Testis (tissue), 3 donors: ENCODE measurements around the gene TOP1. TPM values are rescaled to one million over a fixed set of nuclear protein-coding genes. Genes with fewer than 3 reads are reported as not detected.

Source experiments
- DNase-seq: peaks from one replicate; pipeline ENCODE4 v3.0.0-alpha.2; 2019
- H3K27ac ChIP-seq, 2 donors: fragments of 200-600 bp; sonication (generic); one replicate each; pipeline ENCODE4 v1.5.1; 2019
- H3K27me3 ChIP-seq: fragments of 200-600 bp; sonication (generic); one replicate; pipeline ENCODE4 v1.5.1; 2019
- H3K36me3 ChIP-seq: fragments of 200-600 bp; sonication (generic); one replicate; pipeline ENCODE4 v1.5.1; 2017; ENCODE audit warnings: low read depth; ENCODE audit errors: missing control alignments
- H3K4me1 ChIP-seq: fragments of 200-600 bp; sonication (generic); one replicate; pipeline ENCODE4 v1.5.1; 2019
- H3K4me3 ChIP-seq, 2 donors: fragments of 200-600 bp; sonication (generic); one replicate each; pipeline ENCODE4 v1.5.1; 2017 to 2019
- H3K9me3 ChIP-seq: fragments of 200-600 bp; sonication (generic); one replicate; pipeline ENCODE4 v1.5.1; 2017
- POLR2A ChIP-seq: fragments of 450-650 bp; IDR thresholded peaks from one replicate; pipeline ENCODE4 v1.6.1; 2017; ENCODE audit warnings: antibody characterized with exemption, mild to moderate bottlenecking, moderate library complexity
- WGBS, 2 donors: methylation state at CpG; one replicate each; pipeline ENCODE4 v1.1.5; 2018; 5-methylcytosine and 5-hydroxymethylcytosine counted together
- intact Hi-C: fragments of 100-400 bp; cut with DNase I; formaldehyde crosslinking; loops from one replicate; pipeline ENCODE4 v1.15.1; 2023; ENCODE audit warnings: low total_unique reads
- polyA plus RNA-seq: library from polyadenylated mRNA; stranded (reverse); fragments of 350-450 nt; fragmentation: Illumina TruSeq; extraction: RNeasy Lipid Tissue Mini Kit (QIAGEN cat#74804); gene quantifications from one replicate; pipeline ENCODE4 v1.2.3, GENCODE V29; 2014; ENCODE audit warnings: low read depth, low replicate concordance; ENCODE audit not compliant: insufficient read depth
- total RNA-seq, 2 donors: library from RNA; depleted of rRNA; stranded (reverse); fragments of >200 nt; gene quantifications; one replicate each; pipeline ENCODE4 v1.2.3, GENCODE V29; 2016
- TF ChIP-seq, protein P1 (sequence below), 3 experiments: fragments of 450-650 bp in 2 of 3; fragments of 200-600 bp in 1 of 3; sonication (generic) in 1 of 3; IDR thresholded peaks; one replicate each; pipeline ENCODE4 v1.5.1; 2016 to 2019; ENCODE audit warnings: antibody characterized with exemption in 3 of 3, mild to moderate bottlenecking in 2 of 3, moderate library complexity in 1 of 3

The TOP1 gene
- total and polyA plus RNA-seq, 3 donors from 2014 or later: 12.1 to 36.6 (median 33.8) TPM

DNA sequence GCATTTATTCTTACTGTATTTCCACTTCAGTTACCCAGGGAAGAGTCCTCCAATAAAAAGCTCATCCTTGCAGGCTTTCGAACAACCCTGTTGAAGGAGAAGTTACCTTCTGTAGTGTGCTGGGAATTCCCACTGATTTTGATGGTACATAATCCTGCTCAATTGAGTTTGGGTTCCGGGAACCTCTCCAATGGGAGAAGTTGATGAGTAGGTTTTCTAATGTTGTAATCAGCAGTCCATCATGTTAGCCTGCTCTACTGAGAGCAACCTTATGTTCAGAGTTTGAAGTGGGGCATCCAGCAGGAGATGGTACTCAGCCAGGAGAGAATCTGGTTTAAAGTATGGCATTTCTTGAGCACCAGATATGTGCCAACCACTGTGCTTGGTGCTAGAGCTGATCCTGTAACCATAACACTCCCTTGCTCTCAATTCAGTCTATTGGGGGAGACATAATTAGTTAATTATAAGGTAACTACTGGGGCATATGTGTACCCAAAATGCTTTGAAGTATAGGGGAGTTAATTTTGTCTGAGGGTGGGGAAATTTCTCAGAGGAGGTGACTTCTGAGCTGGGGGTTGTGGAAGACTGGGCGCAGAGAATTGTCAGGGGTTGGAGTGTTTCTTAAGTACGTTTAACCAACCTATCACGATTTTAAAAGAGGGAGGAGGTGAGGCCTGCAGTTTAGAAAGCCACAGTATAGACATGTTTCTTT lies 2.1 kb downstream of the TOP1 start:
- WGBS, 2 donors: 46 to 56% methylated on average over 5 of the region's 5 CpGs
- no peaks in the 10 kb centered on the region for H3K36me3 ChIP-seq
- TF ChIP-seq, protein P1, sequence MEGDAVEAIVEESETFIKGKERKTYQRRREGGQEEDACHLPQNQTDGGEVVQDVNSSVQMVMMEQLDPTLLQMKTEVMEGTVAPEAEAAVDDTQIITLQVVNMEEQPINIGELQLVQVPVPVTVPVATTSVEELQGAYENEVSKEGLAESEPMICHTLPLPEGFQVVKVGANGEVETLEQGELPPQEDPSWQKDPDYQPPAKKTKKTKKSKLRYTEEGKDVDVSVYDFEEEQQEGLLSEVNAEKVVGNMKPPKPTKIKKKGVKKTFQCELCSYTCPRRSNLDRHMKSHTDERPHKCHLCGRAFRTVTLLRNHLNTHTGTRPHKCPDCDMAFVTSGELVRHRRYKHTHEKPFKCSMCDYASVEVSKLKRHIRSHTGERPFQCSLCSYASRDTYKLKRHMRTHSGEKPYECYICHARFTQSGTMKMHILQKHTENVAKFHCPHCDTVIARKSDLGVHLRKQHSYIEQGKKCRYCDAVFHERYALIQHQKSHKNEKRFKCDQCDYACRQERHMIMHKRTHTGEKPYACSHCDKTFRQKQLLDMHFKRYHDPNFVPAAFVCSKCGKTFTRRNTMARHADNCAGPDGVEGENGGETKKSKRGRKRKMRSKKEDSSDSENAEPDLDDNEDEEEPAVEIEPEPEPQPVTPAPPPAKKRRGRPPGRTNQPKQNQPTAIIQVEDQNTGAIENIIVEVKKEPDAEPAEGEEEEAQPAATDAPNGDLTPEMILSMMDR (IDR thresholded peaks at IDR 0.05): no peak
- no peak for TF ChIP-seq POLR2A
- H3K4me1 ChIP-seq: peaks cover 26% of the 10 kb centered on the region
- no peak for DNase-seq
- intact Hi-C loops: no loop called here
- H3K27me3 ChIP-seq: no peaks in the 10 kb centered on the region
- H3K27ac ChIP-seq: no peak overlapping the region
- H3K9me3 ChIP-seq: no peaks in the 10 kb centered on the region
- no peak overlapping the region for H3K4me3 ChIP-seq

GRCh38 chr20:41031243-41031619 lies 2.6 kb downstream of the TOP1 start:
- intact Hi-C loops: no loop called here
- peaks cover 26% of the 10 kb centered on the region for H3K4me1 ChIP-seq
- DNase-seq: no peak
- WGBS, 2 donors: 80 to 87% methylated on average over 2 of the region's 2 CpGs
- TF ChIP-seq, protein P1 (IDR thresholded peaks at IDR 0.05): no peak
- no peak for TF ChIP-seq POLR2A
- H3K27ac ChIP-seq: no peak overlapping the region
- no peaks in the 10 kb centered on the region for H3K9me3 ChIP-seq
- no peaks in the 10 kb centered on the region for H3K36me3 ChIP-seq
- no peaks in the 10 kb centered on the region for H3K27me3 ChIP-seq
- no peak overlapping the region for H3K4me3 ChIP-seq

GRCh38 chr20:41032271-41032670 lies 3.6 kb downstream of the TOP1 start:
- Histone ChIP-seq H3K36me3 (no peaks in the 10 kb centered on the region), H3K9me3 (no peaks in the 10 kb centered on the region), H3K27ac (no peak overlapping the region), H3K4me1 (peaks cover 26% of the 10 kb centered on the region), H3K27me3 (no peaks in the 10 kb centered on the region), H3K4me3 (no peak overlapping the region)
- intact Hi-C loops: no loop called here
- TF ChIP-seq POLR2A: no peak
- TF ChIP-seq, protein P1 (IDR thresholded peaks at IDR 0.05): no peak
- no peak for DNase-seq
- WGBS, 2 donors: 85 to 87% methylated on average over 3 of the region's 3 CpGs

- no peak overlapping the region for H3K4me3 ChIP-seq
- no peak overlapping the region for H3K27ac ChIP-seq
- no peaks in the 10 kb centered on the region for H3K9me3 ChIP-seq
- no peaks in the 10 kb centered on the region for H3K27me3 ChIP-seq
- intact Hi-C loops: no loop called here
- H3K36me3 ChIP-seq: no peaks in the 10 kb centered on the region
- DNase-seq: no peak
- H3K4me1 ChIP-seq: peaks cover 26% of the 10 kb centered on the region
- TF ChIP-seq POLR2A: no peak
- TF ChIP-seq, protein P1 (IDR thresholded peaks at IDR 0.05): no peak
- whole genome bisulfite sequencing, 2 donors: 81 to 82% methylated on average over 3 of the region's 3 CpGs
Observed at GRCh38 chr20:41034239-41034638, 5.6 kb downstream of the TOP1 start.

DNA sequence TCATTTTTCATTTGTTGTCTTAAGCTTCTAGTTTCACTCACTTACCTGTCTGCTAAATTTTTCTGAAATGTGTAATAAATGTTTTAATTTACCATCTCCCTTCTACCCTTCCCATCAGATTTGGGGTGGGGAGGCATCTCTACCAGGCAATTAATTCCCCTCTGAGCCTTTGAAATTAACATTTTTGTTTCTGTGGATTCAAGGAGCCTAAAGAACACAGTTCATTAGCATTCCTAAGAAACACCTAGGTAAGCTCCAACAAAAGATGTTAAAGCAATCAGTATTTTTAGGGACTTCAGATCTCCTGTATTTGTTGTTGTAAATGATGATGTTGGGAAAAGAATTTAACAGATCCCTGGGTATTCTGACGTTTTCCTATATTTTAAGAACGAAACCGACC lies 6.6 kb downstream of the TOP1 start:
- WGBS, 2 donors: 75 to 81% methylated on average over 3 of the region's 3 CpGs
- no peaks in the 10 kb centered on the region for H3K9me3 ChIP-seq
- no peak overlapping the region for H3K4me3 ChIP-seq
- intact Hi-C loops: no loop called here
- TF ChIP-seq POLR2A: no peak
- TF ChIP-seq, protein P1 (IDR thresholded peaks at IDR 0.05): no peak
- no peak for DNase-seq
- no peaks in the 10 kb centered on the region for H3K27me3 ChIP-seq
- no peaks in the 10 kb centered on the region for H3K36me3 ChIP-seq
- H3K4me1 ChIP-seq: peaks cover 21% of the 10 kb centered on the region
- no peak overlapping the region for H3K27ac ChIP-seq
